Measurements from ENCODE around the gene EVI2A. TPM values are rescaled to one million over a fixed set of nuclear protein-coding genes. Genes with fewer than 3 reads are reported as not detected.

The EVI2A gene
- 1 to 10 TPM in 3 of 6 donors, under 1 TPM in 3; 0.20 to 8.5 (median 0.95) TPM for total RNA-seq
- polyA plus RNA-seq, result under 1 TPM; 0.61 to 0.99 TPM

- H3K27ac ChIP-seq, result peak within 1 kb of the TSS in 2 of 4 donors; percentile 14 to 39
- 84 to 87% methylated on average over 3 of the region's 3 CpGs for whole genome bisulfite sequencing, 2 donors
- no peaks in the 10 kb centered on the region for H3K36me3 ChIP-seq
- no peaks in the 10 kb centered on the region for H3K9me3 ChIP-seq
- no peak for FAIRE-seq
- H3K27me3 ChIP-seq, result no peaks in the 10 kb centered on the region
- peaks cover 0 to 5% (median 3%) of the 10 kb centered on the region in 3 donors for H3K4me1 ChIP-seq
- intact Hi-C loops (cut with DNase I), result no loop called here
- peak within 1 kb of the TSS in 1 of 4 donors; percentile 5 for H3K4me3 ChIP-seq
- TF ChIP-seq, protein P1, sequence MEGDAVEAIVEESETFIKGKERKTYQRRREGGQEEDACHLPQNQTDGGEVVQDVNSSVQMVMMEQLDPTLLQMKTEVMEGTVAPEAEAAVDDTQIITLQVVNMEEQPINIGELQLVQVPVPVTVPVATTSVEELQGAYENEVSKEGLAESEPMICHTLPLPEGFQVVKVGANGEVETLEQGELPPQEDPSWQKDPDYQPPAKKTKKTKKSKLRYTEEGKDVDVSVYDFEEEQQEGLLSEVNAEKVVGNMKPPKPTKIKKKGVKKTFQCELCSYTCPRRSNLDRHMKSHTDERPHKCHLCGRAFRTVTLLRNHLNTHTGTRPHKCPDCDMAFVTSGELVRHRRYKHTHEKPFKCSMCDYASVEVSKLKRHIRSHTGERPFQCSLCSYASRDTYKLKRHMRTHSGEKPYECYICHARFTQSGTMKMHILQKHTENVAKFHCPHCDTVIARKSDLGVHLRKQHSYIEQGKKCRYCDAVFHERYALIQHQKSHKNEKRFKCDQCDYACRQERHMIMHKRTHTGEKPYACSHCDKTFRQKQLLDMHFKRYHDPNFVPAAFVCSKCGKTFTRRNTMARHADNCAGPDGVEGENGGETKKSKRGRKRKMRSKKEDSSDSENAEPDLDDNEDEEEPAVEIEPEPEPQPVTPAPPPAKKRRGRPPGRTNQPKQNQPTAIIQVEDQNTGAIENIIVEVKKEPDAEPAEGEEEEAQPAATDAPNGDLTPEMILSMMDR (IDR thresholded peaks at IDR 0.05), result no peak
- ATAC-seq, result peak in 2 of 4 donors; percentile 61 to 77
- peak in 1 of 6 donors; percentile 32 for DNase-seq
These were observed at the start of gene EVI2A for GRCh38 chr17:31321481-31321880. Gene EVI2A (minus strand): TSS chr17:31321622. CDS start chr17:31319013, 2,609 bp downstream.

DNA sequence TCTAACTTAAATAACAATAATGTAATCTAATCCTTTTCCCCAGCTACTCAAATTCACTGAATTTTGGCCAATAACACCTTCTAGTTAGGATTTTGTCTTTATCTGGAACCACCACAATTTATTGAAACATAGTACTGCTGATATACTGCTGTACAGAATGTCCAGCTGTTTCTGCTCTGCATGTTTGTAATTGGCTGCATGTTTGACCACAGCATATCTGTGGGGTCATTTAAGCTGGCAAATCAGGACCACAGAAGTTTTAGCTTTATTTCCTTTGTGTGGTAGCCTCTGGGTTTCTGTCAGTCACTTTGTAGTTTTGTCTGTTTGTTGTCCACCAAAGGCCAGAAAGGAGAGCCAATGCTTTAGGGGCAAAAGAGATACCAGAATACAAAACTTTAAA, 47.8 kb upstream of the EVI2A start:
- Histone ChIP-seq H3K27ac (no peak overlapping the region), H3K9me3 (no peaks in the 10 kb centered on the region), H3K36me3 (peaks cover 0 to 14% (median 0%) of the 10 kb centered on the region in 3 donors), H3K27me3 (no peaks in the 10 kb centered on the region), H3K4me3 (no peak overlapping the region), H3K4me1 (peaks cover 0 to 6% (median 0%) of the 10 kb centered on the region in 3 donors)
- intact Hi-C loops (cut with DNase I), result no loop called here
- TF ChIP-seq, protein P1 (IDR thresholded peaks at IDR 0.05), result no peak
- no peak for FAIRE-seq
- ATAC-seq, result no peak
- no peak for DNase-seq

DNA sequence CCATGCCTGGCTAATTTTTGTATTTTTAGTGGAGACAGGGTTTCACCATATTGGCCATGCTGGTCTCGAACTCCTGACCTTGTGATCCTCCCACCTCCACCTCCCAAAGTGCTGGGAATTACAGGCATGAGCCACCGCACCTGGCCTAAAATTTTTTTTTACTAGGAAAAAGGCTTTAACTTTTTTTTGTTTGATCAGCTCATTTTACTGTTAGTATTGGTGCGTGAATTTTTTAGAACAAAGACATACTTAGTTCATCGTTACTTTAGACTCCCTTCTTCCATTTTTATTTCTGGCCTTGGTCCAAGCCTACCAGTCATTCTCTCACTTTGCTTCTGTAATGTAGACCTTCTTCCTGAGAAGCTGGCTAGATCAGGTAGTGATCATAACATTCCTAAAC, 44.7 kb upstream of the EVI2A start:
- H3K4me1 ChIP-seq, result no peaks in the 10 kb centered on the region
- H3K9me3 ChIP-seq, result no peaks in the 10 kb centered on the region
- TF ChIP-seq, protein P1 (IDR thresholded peaks at IDR 0.05), result no peak
- 98% methylated on average over 4 of the region's 4 CpGs for WGBS, 2 donors
- intact Hi-C loops (cut with DNase I), result no loop called here
- H3K4me3 ChIP-seq, result no peak overlapping the region
- DNase-seq (no peak), FAIRE-seq (no peak), ATAC-seq (no peak)
- peaks cover 0 to 4% (median 2%) of the 10 kb centered on the region in 3 donors for H3K36me3 ChIP-seq
- H3K27ac ChIP-seq, result no peak overlapping the region
- no peaks in the 10 kb centered on the region for H3K27me3 ChIP-seq

- Histone ChIP-seq H3K27ac (no peak overlapping the region), H3K36me3 (peaks cover 0 to 12% (median 2%) of the 10 kb centered on the region in 3 donors), H3K27me3 (no peaks in the 10 kb centered on the region), H3K4me1 (no peaks in the 10 kb centered on the region), H3K9me3 (no peaks in the 10 kb centered on the region), H3K4me3 (no peak overlapping the region)
- FAIRE-seq (no peak), ATAC-seq (no peak), DNase-seq (no peak)
- intact Hi-C loops (cut with DNase I), result no loop called here
- TF ChIP-seq, protein P1 (IDR thresholded peaks at IDR 0.05), result no peak
- 96 to 97% methylated on average over 6 of the region's 6 CpGs for WGBS, 2 donors
These were observed 42.6 kb upstream of the EVI2A start for GRCh38 chr17:31364012-31364411.

DNA sequence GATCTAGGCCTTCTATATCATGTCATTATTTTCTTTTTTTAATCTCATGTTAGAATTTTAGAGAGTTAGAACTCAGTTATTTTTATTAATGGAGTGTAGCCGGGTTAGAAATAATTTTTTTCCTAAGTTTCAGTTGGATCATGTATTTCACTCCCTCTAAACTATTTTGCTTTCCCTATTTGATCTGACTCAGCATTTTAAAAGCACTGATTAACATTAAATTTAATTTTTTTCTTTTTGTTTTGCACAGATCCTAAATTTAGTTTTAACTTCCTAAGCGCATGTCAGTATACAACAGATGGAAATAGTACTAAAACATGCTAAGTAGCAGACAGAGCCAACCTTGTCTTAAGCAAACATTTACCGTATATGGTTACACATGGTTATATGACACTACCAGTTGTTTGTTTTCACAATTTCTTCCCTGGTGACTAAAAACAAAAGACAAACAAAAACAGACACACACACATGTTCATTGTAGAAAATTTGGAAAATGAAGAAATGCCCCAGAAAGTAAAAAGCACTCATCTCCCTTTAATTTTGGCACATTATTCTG, 36.5 kb upstream of the EVI2A start:
- TF ChIP-seq, protein P1 (IDR thresholded peaks at IDR 0.05), result no peak

More for the DNA sequence above, 36.5 kb upstream of the EVI2A start:
- Histone ChIP-seq H3K36me3 (peaks cover 0 to 22% (median 2%) of the 10 kb centered on the region in 3 donors), H3K27me3 (no peaks in the 10 kb centered on the region), H3K27ac (no peak overlapping the region), H3K4me1 (no peaks in the 10 kb centered on the region), H3K4me3 (no peak overlapping the region), H3K9me3 (no peaks in the 10 kb centered on the region)
- peak in 1 of 4 donors; percentile 43 for ATAC-seq
- intact Hi-C loops (cut with DNase I), result no loop called here
- FAIRE-seq, result no peak
- DNase-seq, result no peak
- 75 to 80% methylated on average over 3 of the region's 3 CpGs for WGBS, 2 donors

All from pancreas (tissue), 10 donors.